GM19455 (cell line): Measurements from ENCODE around the gene PECR.
"Not testable (repeated sequence)": the region's sequence is repeated elsewhere in the genome, so short reads cannot be mapped to it uniquely, and the experiment has no call there.

Experiments used
- ATAC-seq: cut with Tn5 transposase; IDR thresholded peaks from one replicate; pipeline ENCODE4 v1.9.1; 2021; ENCODE audit not compliant: unreplicated experiment

The PECR gene

DNA sequence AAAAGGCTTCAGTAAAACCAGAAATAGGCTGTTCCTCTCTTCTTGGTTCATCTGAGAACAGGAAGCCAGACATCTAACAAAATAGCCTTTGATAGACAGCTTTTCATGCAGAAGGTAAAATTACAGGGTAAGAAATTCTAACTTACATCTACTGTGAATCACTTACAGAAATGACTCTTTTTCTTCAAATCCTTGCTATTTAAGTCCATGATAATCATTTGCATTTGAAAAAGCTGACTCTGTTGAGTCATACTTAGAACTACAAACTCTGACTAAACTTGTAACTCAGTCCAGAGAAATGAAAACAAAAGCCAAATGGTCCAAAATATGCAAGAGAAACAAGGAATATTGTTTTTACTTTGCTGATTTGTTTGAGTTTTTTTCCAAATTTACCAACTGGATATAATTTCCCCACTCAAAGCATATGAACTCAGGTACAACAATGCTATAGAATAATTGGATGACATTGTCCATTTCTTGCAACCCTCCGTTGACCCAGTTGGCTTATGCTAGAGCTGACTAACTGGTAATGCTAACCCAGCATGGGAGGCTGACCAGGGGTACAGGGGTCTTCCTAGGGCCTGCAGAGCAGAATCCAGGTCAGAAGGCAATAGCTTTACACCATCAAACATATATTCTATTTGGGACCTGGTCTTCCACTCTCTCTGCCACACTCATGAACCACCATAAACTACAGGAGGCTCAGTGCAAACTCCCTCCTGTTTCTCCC is 49.5 kb downstream of the PECR start:
- ATAC-seq = peak; percentile 77

DNA sequence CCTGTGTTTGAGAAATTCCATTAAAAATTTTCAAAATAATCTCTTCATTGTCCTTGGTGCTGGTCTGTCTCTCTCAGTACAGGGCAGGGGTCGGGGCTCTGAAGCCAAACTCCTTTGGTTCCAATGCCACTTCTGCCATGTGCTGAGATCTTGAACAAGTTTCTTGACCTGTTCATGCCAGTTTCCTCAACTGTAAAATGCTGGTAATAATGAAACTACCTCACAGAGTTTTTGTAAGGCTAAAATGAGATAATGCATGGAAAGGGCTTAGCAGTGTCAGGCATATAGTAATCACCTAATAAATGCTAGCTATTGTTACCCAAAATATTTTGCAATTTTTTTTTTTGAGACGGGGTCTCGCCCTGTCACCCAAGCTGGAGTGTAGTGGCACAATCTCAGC is 51.4 kb downstream of the PECR start:
- ATAC-seq = no peak

DNA sequence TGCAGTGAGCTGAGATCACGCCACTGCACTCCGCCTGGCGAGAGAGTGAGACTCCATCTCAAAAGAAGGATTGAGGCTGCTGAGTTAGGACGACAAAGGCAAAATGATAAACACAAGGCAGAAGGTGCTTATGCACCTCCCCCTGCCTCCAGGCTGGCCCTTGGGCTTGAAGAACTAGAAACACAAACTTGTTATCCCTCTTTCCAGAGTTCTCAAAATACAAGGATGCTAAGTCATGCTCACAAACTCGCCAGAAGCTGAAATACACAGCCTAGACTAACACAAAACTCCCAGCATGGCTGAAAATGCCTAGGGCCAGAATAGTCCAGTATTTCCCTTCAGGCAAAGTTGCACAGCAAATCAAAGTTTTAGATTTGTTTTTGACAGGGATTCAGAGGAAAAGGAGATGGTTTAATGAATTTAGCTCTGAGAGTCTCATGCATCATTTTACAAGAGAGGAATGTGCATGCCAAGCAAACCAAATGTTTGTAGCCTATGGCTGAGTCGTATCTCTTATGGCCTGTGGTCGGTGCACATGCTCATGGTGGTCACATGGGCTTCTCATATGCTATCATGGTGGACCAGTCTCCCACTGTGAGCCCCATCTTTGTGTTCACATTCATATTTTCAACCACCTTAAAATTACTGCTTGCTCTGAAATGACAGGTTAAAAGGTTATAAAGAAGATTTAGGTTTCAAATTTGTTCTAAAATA is 52.0 kb downstream of the PECR start:
- no peak for ATAC-seq

DNA sequence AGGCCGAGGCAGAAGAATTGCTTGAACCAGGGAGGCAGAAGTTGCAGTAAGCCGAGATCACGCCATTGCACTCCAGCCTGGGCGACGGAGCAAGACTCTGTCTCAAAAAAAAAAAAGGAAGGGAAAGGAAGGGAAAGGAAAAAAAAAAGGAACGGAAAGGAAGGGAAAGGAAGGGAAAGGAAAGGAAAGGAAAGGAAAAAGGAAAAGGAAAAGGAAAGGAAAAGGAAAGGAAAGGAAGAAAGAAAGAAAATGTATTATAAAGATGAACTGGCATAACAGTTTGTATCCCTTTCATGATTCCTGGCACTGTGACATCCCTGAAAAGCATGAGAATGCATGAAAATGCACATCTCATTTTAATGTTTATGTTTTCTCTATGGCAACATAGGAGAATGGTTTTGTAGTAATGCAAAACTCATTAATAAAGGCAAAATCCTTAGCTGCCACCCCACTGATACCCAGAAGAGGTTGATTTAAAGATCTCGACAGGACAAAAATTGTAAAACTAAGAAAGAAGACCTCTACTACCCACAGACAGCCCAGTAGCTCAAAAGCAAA is 56.8 kb downstream of the PECR start:
- ATAC-seq = no peak

DNA sequence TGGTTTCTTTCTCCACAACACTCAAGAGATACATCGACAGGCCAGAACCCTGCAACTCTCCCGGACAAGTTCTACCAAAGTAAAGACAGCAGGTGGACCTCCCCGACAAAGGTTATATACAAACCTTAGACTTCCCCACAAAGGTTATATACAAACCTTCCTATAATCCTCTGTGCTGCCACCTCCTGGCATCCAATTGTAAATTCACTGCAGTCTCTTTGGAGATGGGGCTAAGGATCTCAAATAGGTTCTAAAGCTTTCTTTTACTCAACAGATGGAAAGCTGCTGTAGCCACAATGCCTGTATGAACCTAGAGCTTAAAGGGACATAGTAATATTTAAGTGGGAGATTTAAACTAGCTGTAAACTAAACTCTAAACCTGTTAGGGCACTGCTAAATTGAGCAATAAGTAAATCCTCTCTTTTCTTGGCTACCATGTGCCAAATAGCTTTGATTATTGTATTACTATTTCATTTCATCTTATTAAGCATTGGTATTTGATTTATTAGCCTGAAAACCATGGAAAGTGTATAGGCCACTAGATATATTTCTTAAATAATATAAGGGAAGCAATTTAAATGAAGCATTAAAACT is 58.5 kb downstream of the PECR start:
- no peak for ATAC-seq

DNA sequence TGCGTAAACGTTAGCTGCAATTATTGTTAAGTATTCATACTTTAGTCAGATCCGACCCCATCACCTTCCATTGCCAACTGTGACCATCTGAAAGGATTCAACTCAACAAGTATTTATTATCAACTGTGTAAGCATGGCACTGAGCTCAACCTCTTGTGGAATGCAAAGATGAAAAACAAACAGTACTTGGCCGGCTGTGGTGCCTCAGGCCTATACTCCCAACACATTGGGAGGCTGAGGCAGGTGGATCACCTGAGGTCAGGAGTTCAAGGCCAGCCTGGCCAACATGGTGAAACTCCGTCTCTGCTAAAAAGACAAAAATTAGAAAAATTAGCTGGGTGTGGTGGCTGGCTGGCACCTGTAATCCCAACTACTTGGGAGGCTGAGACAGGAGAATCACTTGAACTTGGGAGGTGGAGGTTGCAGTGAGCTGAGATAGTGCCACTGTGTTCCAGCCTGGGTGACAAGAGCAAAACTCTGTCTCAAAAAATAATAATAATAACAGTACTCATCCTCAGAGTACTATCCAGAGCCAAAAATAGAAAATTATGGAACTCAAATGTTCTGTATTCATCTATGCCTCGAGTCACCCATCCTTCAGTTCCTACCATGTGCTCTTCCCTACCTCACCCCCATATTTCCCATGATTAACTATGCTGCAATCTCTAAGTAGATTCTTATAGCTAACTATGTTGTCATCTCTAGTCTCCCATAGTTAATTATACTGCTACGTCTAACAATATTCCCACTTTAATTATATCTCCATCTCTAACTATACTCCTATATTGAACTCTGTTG is 59.6 kb downstream of the PECR start:
- ATAC-seq = no peak

DNA sequence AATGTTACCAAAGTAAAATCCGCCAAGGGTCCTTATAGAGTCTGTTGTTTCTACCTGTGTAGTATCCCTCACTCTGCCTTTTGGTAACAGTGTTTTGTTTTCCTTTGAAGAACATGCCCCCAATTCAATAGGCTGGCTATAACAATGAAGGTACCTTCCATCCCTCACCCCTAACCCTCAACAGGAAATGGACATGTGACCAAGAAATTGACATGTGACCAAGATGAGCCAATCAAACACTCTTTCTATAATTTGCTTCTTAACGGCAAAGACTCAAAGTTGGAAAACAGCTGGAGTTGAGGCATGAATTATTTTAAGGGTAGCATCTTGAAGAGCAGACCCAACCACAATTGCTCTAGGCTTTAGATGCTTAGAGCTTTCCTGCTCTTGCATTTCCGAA is 62.9 kb downstream of the PECR start:
- ATAC-seq = no peak

DNA sequence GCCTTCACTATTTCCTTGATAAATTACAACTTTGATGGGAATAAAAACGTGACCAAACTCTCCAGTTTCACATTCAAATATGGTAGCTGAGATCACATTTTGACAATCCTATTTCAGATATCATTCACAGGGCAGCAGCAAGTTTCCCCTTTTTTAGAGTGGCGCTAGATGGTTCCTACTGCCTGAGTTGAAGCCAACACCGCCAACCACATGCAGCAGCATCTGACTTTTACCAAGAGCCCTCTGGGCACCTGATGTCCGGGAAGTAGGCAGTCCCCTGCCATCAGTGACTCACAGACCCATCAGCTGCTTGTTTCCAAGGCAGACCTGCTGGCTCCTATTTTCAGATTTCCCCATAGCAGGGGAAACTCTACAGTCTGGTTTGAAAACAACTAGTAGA is 64.2 kb downstream of the PECR start:
- no peak for ATAC-seq

DNA sequence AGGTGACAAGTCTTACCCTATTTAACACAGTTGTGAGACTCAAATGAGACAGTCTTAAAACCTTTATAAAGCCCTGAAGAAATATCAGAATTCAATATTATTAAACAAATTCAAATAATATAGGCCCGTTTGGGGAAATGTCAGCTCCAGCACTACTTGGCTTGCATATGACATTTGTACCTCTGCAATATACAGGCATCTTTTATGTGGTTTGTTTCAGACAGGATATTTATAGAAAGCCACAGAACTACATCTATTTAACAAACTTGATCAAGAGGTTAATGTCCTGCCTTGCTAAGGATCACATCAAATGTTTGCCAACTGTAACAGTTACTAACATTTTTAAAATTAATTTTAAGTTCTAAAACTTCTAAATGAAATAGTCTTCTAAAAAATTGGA is 65.0 kb downstream of the PECR start:
- no peak for ATAC-seq

DNA sequence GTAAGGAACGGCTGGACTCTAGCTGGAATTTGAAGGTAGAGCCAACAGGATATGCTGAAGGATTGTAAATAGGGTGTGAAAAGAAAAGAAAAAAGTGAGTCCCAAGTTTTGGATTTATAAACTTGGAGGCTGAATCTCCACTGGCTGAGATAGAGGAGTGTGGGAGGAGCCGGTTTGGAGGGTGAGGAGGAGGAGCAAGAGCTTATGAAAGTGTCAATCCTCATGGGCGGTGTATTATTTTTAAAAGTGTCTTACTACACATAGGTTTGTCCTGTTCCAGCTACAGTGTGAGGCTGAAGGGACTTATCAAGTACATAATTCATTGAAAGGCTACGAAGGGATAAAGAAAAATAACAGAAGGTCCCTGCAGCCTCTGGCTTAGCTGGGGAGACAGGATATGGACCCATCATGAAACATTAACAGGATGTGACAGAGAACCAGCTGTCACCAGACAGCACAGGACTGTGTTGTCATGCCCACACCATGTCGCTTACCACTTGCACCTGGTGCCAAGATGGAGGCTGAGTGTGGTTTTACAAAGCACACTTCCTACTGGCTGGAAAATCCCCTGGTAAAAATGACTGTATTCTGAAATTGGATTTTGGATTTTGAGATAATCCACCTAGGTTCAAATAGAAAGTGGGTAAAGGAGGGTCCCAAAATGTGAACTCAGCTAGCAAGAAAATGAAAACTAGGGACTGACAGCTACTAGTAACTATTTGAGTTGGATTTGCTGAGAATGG is 65.7 kb downstream of the PECR start:
- peak; percentile 81 for ATAC-seq

DNA sequence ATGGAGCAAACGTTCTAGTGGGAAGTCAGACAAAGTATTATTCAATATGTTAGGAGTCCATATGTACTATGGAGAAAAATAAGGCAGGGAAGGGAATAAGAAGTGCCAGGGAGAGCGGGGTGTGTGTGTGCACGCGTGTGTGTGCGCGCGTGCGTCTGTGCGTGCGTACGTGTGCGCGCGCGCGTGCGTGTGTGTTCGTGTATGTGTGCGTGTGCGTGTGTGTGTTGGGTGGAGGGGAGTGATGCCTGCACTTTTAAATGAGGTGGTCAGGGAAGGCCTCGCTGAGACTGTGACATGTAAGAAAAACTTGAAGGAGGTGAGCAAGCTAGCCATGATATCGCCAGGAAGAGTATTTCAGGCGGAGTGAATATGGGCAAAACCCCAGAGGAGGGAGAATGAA is 66.6 kb downstream of the PECR start:
- ATAC-seq = no peak

DNA sequence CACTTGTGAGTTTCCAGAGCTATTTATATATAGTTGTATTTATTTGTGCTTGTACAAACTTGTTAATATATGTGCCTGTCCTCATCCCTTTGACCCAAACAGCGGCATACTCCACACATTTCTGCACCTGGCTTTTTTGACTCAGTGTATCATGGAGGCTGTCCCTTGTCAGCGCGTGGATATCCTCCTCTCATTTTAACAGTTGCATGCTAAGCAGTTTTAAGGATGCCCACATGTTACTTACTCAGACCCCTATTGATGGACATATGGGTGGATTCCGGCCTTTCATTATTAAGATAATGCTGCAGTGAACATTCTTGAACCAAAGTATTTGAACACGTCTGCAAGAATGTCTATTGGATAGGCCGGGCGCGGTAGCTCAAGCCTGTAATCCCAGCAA is 67.6 kb downstream of the PECR start:
- no peak for ATAC-seq

DNA sequence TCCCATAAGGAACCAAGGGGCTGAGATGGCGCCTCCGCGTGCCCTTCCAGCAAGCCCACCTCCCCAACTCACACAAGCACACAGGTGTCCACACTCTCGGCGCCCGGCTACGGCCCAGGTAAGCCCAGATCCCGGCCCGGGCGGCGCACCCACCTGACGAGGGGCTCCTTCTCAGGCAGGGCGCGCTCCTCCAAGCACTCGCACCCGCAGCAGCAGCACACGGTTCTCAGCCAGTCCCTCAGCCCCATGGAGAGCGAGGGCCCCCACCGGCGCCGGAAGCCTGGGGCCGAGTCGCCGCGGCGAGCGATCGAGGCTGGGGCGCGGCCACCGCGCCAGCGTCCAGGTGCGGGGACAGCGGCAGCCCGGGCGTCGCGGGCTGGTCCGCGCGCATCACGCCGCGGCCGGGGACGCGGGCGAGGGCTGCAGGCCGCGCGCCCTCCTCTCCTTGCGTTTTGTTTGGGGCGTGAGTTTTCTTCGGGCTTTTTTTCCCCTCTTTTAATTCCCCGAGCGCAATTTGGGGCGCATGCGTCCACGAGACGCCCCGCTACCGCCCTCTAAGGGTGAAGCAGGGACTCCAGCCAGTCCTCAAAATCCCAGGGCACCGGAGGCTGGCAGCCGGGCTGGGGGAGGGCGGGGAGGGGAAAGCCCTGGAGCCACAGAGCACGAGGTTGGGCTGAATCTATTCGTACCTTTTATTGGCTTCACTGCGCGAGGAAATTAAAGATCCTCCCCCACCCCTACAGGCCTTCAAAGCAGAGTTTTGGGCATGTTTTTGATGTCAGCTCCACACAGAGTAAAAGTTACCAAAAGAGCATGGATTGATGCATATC is 68.3 kb downstream of the PECR start, which contains the start of gene MREG:
TSS of gene MREG (minus strand) at position 472 of the 830 bp plus-strand sequence. CDS start at position 248, 224 bp downstream.
- peak; percentile 55 for ATAC-seq

DNA sequence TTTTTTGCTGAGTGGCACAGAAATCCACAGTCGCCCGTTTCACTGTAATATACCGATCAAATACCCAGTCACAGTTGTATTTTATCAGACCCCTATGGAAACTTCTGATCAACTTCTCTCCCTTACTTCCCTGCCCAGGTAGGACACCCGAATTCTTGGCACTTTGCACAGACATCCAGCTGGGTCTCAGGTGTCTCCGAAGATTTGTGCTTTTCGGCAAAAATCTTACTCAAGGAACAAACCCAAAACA is 68.9 kb downstream of the PECR start:
- ATAC-seq = no peak

DNA sequence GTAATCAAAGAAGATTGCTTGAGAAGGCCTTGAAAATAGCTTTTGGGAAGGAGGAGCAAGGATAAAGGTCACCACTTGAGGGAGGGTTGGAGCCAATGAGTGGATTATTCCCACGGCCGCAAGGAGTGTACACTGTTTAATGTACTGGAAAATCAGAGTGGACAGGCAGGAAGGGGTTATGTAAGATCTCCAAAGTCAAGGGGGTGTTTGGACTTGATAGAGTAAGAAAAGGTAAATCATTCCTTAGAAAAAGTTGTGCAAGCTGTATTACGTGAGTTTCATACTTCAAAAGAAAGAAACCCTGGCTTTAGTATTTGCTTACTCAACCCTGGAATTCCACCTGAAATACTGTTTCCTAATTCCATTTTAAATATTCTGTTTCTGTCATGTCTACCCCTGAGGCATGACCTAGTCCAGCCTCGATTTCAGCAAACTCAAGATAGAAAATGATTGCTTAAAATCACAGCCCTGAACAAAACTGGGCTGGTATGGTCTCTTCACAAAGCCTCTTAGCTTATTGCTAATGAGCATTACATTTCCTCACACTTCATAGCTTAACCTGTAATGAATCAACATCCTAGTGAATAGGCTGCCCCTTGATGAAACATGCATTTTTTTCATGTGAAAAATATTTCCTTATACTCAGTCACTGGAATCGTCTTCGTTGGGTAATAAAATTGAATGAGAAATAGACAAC is 69.3 kb downstream of the PECR start:
- no peak for ATAC-seq

DNA sequence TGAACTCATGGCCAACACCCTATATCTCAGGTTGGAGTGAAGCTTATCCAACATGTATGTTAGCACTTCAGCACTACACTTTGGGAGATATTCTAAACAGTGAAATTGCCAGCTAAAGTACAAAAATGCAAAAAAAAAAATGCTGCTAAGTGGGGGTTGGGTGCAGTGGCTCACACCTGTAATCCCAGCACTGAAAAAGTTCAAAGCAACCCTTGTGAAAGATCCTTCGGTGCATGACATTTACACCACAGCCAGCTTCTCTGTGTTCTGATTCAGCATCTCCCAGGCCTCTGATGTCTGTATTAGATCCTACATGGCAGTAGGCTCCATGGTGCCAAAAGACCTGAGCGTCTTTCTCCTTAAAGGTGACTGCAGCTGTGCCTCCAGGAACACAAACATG is 72.4 kb downstream of the PECR start:
- ATAC-seq = not testable (repeated sequence)

DNA sequence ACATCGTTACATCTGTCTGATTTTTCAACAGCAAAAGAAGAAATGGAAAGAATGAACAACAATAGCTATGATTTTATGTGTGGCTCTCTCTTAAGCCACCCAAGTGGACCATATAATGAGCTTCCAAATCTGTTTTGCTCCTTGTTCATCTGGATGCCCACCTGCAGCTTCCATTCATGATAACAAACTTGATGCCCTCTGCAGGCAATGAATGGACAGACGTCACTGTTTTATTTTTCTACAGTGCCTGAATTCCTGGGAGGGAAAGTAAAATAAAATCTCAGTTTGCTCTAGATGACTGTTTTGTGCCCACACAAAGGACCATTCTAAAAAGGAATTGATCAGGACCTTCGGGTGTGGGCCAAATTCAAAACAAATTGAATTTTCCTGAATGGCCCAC is 73.2 kb downstream of the PECR start:
- ATAC-seq = no peak

DNA sequence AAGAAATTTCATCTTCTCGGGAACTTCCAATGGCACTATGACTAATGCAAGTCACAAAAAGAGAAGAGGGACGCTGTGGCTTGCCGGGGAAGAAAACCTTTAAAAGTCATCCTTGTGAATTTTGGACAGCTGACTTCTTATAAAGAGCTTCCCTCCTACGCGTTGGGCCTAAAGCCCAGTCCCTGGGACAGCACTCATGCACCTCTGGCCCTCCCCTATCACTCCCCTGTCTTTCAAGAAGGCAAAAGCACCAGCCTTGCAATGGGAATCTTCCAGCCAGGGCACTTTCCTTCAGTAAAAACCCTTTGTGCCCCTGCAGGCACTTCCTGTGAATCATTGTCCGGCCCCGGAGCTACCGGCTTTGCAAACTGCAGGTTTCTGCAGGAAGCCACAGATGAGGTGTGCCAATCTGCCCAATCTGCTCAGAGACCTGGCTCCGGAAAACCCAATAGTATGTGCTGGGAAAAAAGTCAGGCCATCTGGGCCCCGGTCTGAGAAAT is 75.4 kb downstream of the PECR start:
- ATAC-seq = peak; percentile 36

DNA sequence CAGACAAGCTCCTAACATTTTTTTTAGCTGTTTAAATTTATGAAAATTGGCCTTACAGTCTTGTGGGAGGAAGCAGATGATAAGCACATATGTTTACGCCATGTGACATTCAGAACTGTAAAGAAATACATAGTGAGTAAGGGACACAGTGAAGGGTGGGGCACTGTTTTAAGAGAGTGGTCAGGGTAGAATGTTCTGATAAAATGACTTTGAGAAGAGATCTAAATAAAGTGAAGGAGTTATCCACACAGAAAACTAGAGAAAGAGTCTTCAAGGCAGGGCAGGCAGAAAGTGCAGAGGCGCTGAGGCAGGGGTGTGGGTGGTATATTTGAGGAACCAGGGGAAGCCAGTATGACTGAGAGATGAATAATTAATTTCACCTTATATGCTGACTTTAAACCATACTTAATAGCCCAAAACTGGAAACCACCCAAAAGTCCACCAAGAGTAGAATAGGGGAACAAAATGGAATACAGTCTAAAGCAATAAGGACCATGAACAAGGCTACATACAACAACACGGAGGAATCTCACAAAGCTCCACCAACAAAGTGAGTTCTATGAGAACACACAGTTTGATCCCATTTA is 76.8 kb downstream of the PECR start:
- ATAC-seq = no peak
